Daoy (cell line): ENCODE results near the gene EXOC4. TPM values are rescaled to one million over a fixed set of nuclear protein-coding genes. Genes with fewer than 3 reads are reported as not detected.

Experiments used
- DNase-seq: peaks from one replicate; pipeline ENCODE4 v3.0.0-alpha.2; 2015; ENCODE audit warnings: low read depth
- total RNA-seq: library from RNA; depleted of rRNA; stranded (reverse); fragments of >200 nt; shearing (Covaris generic); gene quantifications from 2 replicates; pipeline ENCODE4 v1.2.3, GENCODE V29; 2014

Gene EXOC4
- total RNA-seq, 1 experiment from 2014 or later = 36.9 TPM

- no peak for DNase-seq
Observed at GRCh38 chr7:133827707-133828623, 575.1 kb downstream of the EXOC4 start.

- peak; percentile 15 for DNase-seq
Observed at GRCh38 chr7:133828906-133829305, 576.0 kb downstream of the EXOC4 start.

- DNase-seq = peak; percentile 92
Observed at GRCh38 chr7:133829336-133829897, 576.5 kb downstream of the EXOC4 start.

GRCh38 chr7:133830081-133830480 lies 577.2 kb downstream of the EXOC4 start:
- DNase-seq = no peak

GRCh38 chr7:133836666-133837065 lies 583.8 kb downstream of the EXOC4 start:
- no peak for DNase-seq

- DNase-seq = no peak
Observed at GRCh38 chr7:133837224-133837623, 584.3 kb downstream of the EXOC4 start.

GRCh38 chr7:133839121-133839520 lies 586.2 kb downstream of the EXOC4 start:
- no peak for DNase-seq

GRCh38 chr7:133843341-133843740 lies 590.5 kb downstream of the EXOC4 start:
- no peak for DNase-seq

- DNase-seq = no peak
Observed at GRCh38 chr7:133845005-133845404, 592.1 kb downstream of the EXOC4 start.

GRCh38 chr7:133846203-133846945 lies 593.5 kb downstream of the EXOC4 start:
- no peak for DNase-seq

GRCh38 chr7:133850497-133851280 lies 597.8 kb downstream of the EXOC4 start:
- DNase-seq = no peak

GRCh38 chr7:133851411-133851810 lies 598.5 kb downstream of the EXOC4 start:
- DNase-seq = no peak

GRCh38 chr7:133853706-133854276 lies 600.9 kb downstream of the EXOC4 start:
- peak; percentile 92 for DNase-seq

- peak; percentile 30 for DNase-seq
Observed at GRCh38 chr7:133854739-133855138, 601.9 kb downstream of the EXOC4 start.

GRCh38 chr7:133857376-133858119 lies 604.7 kb downstream of the EXOC4 start:
- no peak for DNase-seq

- no peak for DNase-seq
Observed at GRCh38 chr7:133858311-133858710, 605.4 kb downstream of the EXOC4 start.

- no peak for DNase-seq
Observed at GRCh38 chr7:133859231-133859630, 606.4 kb downstream of the EXOC4 start.

GRCh38 chr7:133859871-133860450 lies 607.1 kb downstream of the EXOC4 start:
- no peak for DNase-seq

- DNase-seq = no peak
Observed at GRCh38 chr7:133860628-133861335, 607.9 kb downstream of the EXOC4 start.

- DNase-seq = no peak
Observed at GRCh38 chr7:133861876-133862275, 609.0 kb downstream of the EXOC4 start.
